H1 (cell line): Measurements from ENCODE around the gene CLDN9. TPM values are rescaled to one million over a fixed set of nuclear protein-coding genes. Genes with fewer than 3 reads are reported as not detected.

Experiments used
- CTCF ChIA-PET: fragments of 300-600 bp; sonication (Branson Sonifier 250); formaldehyde crosslinking; loops from one replicate; lab custom pipeline; 2021; ENCODE audit not compliant: partially characterized antibody; lab: Charles Lee
- POLR2A ChIA-PET: fragments of 300-600 bp; sonication (Branson Sonifier 250); formaldehyde crosslinking; loops from one replicate; lab custom pipeline; 2021; ENCODE audit warnings: inconsistent platforms; ENCODE audit not compliant: partially characterized antibody; lab: Charles Lee
- DNase-seq, 2 experiments: peaks; one replicate each; pipeline versions ENCODE4 v3.0.0 to v3.0.0-alpha.2; 2010 to 2022; ENCODE audit warnings: low spot score in 2 of 2, low read depth in 1 of 2, mixed read lengths in 1 of 2
- FAIRE-seq: peaks from 2 replicates; lab custom pipeline; 2011; peaks lifted over from hg19 to GRCh38; lab: Jason Lieb, UNC
- H2AFZ ChIP-seq: 2 replicates; pipeline ENCODE4 v1.8.1; 2012; ENCODE audit warnings: low read length, inconsistent platforms
- H2AK5ac ChIP-seq: 2 replicates; pipeline ENCODE4 v1.6.1; 2013; ENCODE audit warnings: low read depth, low read length
- H2BK120ac ChIP-seq: replicated peaks from 2 replicates; pipeline ENCODE3; 2013; ENCODE audit warnings: low read depth, low read length, inconsistent platforms
- H2BK12ac ChIP-seq: 2 replicates; pipeline ENCODE4 v1.6.1; 2013; ENCODE audit warnings: low read depth, low read length
- H2BK15ac ChIP-seq: 2 replicates; pipeline ENCODE4 v1.6.1; 2013; ENCODE audit warnings: low read length
- H2BK20ac ChIP-seq: 2 replicates; pipeline ENCODE4 v1.6.1; 2013; ENCODE audit warnings: low read length
- H2BK5ac ChIP-seq: 2 replicates; pipeline ENCODE4 v1.6.1; 2013; ENCODE audit warnings: low read depth, low read length
- H3K14ac ChIP-seq: 2 replicates; pipeline ENCODE4 v1.6.1; 2013; ENCODE audit warnings: inconsistent platforms; ENCODE audit not compliant: insufficient read length
- H3K18ac ChIP-seq: 2 replicates; pipeline ENCODE4 v1.6.1; 2013; ENCODE audit warnings: low read length; ENCODE audit errors: extremely low read depth
- H3K23ac ChIP-seq: 2 replicates; pipeline ENCODE4 v1.6.1; 2013; ENCODE audit warnings: inconsistent platforms; ENCODE audit not compliant: insufficient read length
- H3K23me2 ChIP-seq: 2 replicates; pipeline ENCODE4 v1.6.1; 2013; ENCODE audit warnings: low read depth, low read length
- H3K27ac ChIP-seq: 2 replicates; pipeline ENCODE4 v1.6.1; 2011; ENCODE audit warnings: low read depth, low read length, inconsistent platforms
- H3K27me3 ChIP-seq, 4 experiments: replicated peaks in 1 of 4; 1 replicate in 1 of 4; 2 replicates in 3 of 4; pipeline versions ENCODE4 v1.6.1 to v1.8.1; 2011 to 2013; ENCODE audit warnings: low read length in 3 of 4, mild to moderate bottlenecking in 3 of 4, inconsistent platforms in 2 of 4, mixed read lengths in 2 of 4, moderate library complexity in 1 of 4; ENCODE audit not compliant: control insufficient read depth in 3 of 4, insufficient read depth in 3 of 4; ENCODE audit errors: extremely low read depth in 1 of 4
- H3K36me3 ChIP-seq, 4 experiments: 2 replicates each; pipeline versions ENCODE4 v1.6.1 to v1.8.1; 2011 to 2013; ENCODE audit warnings: mild to moderate bottlenecking in 4 of 4, low read length in 3 of 4, moderate library complexity in 2 of 4, control low read depth in 1 of 4, inconsistent platforms in 1 of 4; ENCODE audit not compliant: insufficient read depth in 4 of 4, control insufficient read depth in 2 of 4
- H3K4ac ChIP-seq: replicated peaks from 2 replicates; pipeline ENCODE3; 2013; ENCODE audit warnings: low read length, low read depth, mixed read lengths, inconsistent platforms; ENCODE audit not compliant: insufficient read length
- H3K4me1 ChIP-seq, 4 experiments: replicated peaks in 1 of 4; 1 replicate in 1 of 4; 2 replicates in 3 of 4; pipeline versions ENCODE4 v1.6.1 to v1.8.1; 2011 to 2013; ENCODE audit warnings: low read length in 3 of 4, inconsistent platforms in 2 of 4, mixed read lengths in 1 of 4; ENCODE audit not compliant: insufficient read depth in 4 of 4, control insufficient read depth in 3 of 4
- H3K4me2 ChIP-seq, 2 experiments: 2 replicates each; pipeline versions ENCODE4 v1.6.1 to v1.8.1; 2011 to 2013; ENCODE audit warnings: low read depth in 2 of 2, low read length in 2 of 2, control low read depth in 1 of 2, inconsistent platforms in 1 of 2, mild to moderate bottlenecking in 1 of 2; ENCODE audit not compliant: insufficient read depth in 1 of 2
- H3K4me3 ChIP-seq, 4 experiments: fragments of 200-600, 300-600 bp in 1 of 4; sonication (generic), shearing (Covaris generic), sonication (Bioruptor Twin) in 1 of 4; 2 replicates each; pipeline versions ENCODE4 v1.5.1 to v1.8.1; 2011 to 2016; ENCODE audit warnings: low read length in 4 of 4, low read depth in 3 of 4, control low read depth in 2 of 4, inconsistent platforms in 2 of 4, mild to moderate bottlenecking in 2 of 4, mixed read lengths in 1 of 4, moderate library complexity in 1 of 4; ENCODE audit not compliant: insufficient read depth in 2 of 4; ENCODE audit errors: extremely low read depth in 1 of 4
- H3K56ac ChIP-seq: replicated peaks from 2 replicates; pipeline ENCODE3; 2013; ENCODE audit warnings: low read depth, mild to moderate bottlenecking, mixed read lengths, low read length, inconsistent platforms; ENCODE audit not compliant: insufficient read length
- H3K79me1 ChIP-seq: 2 replicates; pipeline ENCODE4 v1.6.1; 2013; ENCODE audit warnings: low read depth, low read length, control low read depth
- H3K79me2 ChIP-seq, 2 experiments: 2 replicates each; pipeline versions ENCODE4 v1.6.1 to v1.8.1; 2012 to 2013; ENCODE audit warnings: low read length in 2 of 2, mild to moderate bottlenecking in 2 of 2, inconsistent platforms in 1 of 2; ENCODE audit not compliant: insufficient read depth in 2 of 2, control insufficient read depth in 1 of 2
- H3K9ac ChIP-seq, 4 experiments: replicated peaks in 1 of 4; 1 replicate in 1 of 4; 2 replicates in 3 of 4; pipeline versions ENCODE4 v1.6.1 to v1.8.1; 2011 to 2013; ENCODE audit warnings: low read depth in 3 of 4, low read length in 3 of 4, control low read depth in 2 of 4, mild to moderate bottlenecking in 2 of 4, moderate library complexity in 2 of 4, inconsistent platforms in 1 of 4; ENCODE audit errors: extremely low read depth in 1 of 4
- H3K9me3 ChIP-seq, 2 experiments: 2 replicates each; pipeline versions ENCODE4 v1.6.1 to v1.8.1; 2012 to 2013; ENCODE audit warnings: mild to moderate bottlenecking in 2 of 2, moderate library complexity in 2 of 2, control low read depth in 1 of 2, inconsistent platforms in 1 of 2, low read depth in 1 of 2, low read length in 1 of 2, mixed read lengths in 1 of 2; ENCODE audit not compliant: insufficient read depth in 2 of 2
- H4K20me1 ChIP-seq, 2 experiments: replicated peaks in 1 of 2; 2 replicates each; pipeline versions ENCODE3 to v1.8.1; 2011 to 2013; ENCODE audit warnings: inconsistent platforms in 2 of 2, low read length in 2 of 2, mild to moderate bottlenecking in 1 of 2; ENCODE audit not compliant: insufficient read depth in 2 of 2, control insufficient read depth in 1 of 2
- H4K5ac ChIP-seq: 2 replicates; pipeline ENCODE4 v1.6.1; 2013; ENCODE audit warnings: low read length, low read depth, mixed read lengths, inconsistent platforms; ENCODE audit not compliant: insufficient read length
- H4K8ac ChIP-seq: 2 replicates; pipeline ENCODE4 v1.8.0; 2013; ENCODE audit warnings: mild to moderate bottlenecking, moderate library complexity, low read length, inconsistent platforms; ENCODE audit not compliant: insufficient read depth; ENCODE audit errors: extremely low read depth
- H4K91ac ChIP-seq: replicated peaks from 2 replicates; pipeline ENCODE3; 2013; ENCODE audit warnings: low read length, mixed read lengths, inconsistent platforms; ENCODE audit not compliant: insufficient read length
- BACH1 ChIP-seq: IDR thresholded peaks from 2 replicates; pipeline ENCODE4 v1.6.1; 2012; ENCODE audit warnings: low read length, improper control_type of control experiment
- CEBPB ChIP-seq: IDR thresholded peaks from 2 replicates; pipeline ENCODE4 v1.6.1; 2012; ENCODE audit warnings: low read depth, low read length
- CREB1 ChIP-seq: IDR thresholded peaks from 2 replicates; pipeline ENCODE4 v1.6.1; 2012; ENCODE audit warnings: inconsistent platforms
- FOSL1 ChIP-seq: IDR thresholded peaks from 2 replicates; pipeline ENCODE4 v1.6.1; 2011; ENCODE audit warnings: mild to moderate bottlenecking, low read depth, low read length, moderate library complexity; ENCODE audit not compliant: insufficient read depth
- GTF2F1 ChIP-seq: IDR thresholded peaks from 2 replicates; pipeline ENCODE4 v1.6.1; 2012; ENCODE audit warnings: low read depth, low read length, improper control_type of control experiment, borderline replicate concordance
- MAFK ChIP-seq: IDR thresholded peaks from 2 replicates; pipeline ENCODE4 v1.6.1; 2012; ENCODE audit warnings: low read depth, mild to moderate bottlenecking, improper control_type of control experiment, low read length
- POLR2AphosphoS5 ChIP-seq: IDR thresholded peaks from 2 replicates; pipeline ENCODE4 v1.6.1; 2011; ENCODE audit warnings: low read depth, low read length
- RBBP5 ChIP-seq: IDR thresholded peaks from 2 replicates; pipeline ENCODE4 v1.7.1; 2012; ENCODE audit warnings: low read depth, mild to moderate bottlenecking, inconsistent platforms, low read length, moderate library complexity, borderline replicate concordance
- SIN3A ChIP-seq, 2 experiments: IDR thresholded peaks in 1 of 2; conservative IDR thresholded peaks in 1 of 2; 2 replicates each; pipeline ENCODE4 v1.6.1; 2011 to 2012; ENCODE audit warnings: low read length in 2 of 2, improper control_type of control experiment in 1 of 2, low read depth in 1 of 2, mild to moderate bottlenecking in 1 of 2
- SP2 ChIP-seq: IDR thresholded peaks from 2 replicates; pipeline ENCODE4 v1.6.1; 2012; ENCODE audit warnings: mild to moderate bottlenecking, low read length, inconsistent platforms
- TAF1 ChIP-seq: IDR thresholded peaks from 2 replicates; pipeline ENCODE4 v1.6.1; 2011; ENCODE audit warnings: mild to moderate bottlenecking, low read depth, low read length
- WGBS, 2 experiments: shearing (Covaris generic) in 1 of 2; methylation state at CpG; one replicate each; pipeline versions ENCODE4 v1.1.6 to v1.1.7; 2013 to 2015; ENCODE audit warnings: low lambda C conversion rate in 2 of 2, mixed read lengths in 2 of 2, inconsistent platforms in 1 of 2, low coverage in 1 of 2, missing lambda C conversion rate in 1 of 2; ENCODE audit not compliant: insufficient replicate concordance in 2 of 2, insufficient coverage in 1 of 2, insufficient read length in 1 of 2; ENCODE audit errors: extremely low coverage in 1 of 2, missing lambda C conversion rate in 1 of 2; 5-methylcytosine and 5-hydroxymethylcytosine counted together
- polyA plus RNA-seq, 7 experiments: library from polyadenylated mRNA; depleted of rRNA in 3 of 7; stranded (reverse) in 5 of 7; unstranded in 2 of 7; fragments of >200 nt in 5 of 7; fragments of 200-250 nt in 2 of 7; gene quantifications; 1 replicate in 5 of 7; 2 replicates in 1 of 7; 4 replicates in 1 of 7; pipeline versions ENCODE4 v1.2.1 to v1.2.3, GENCODE V29; 2011 to 2013; ENCODE audit warnings: missing spikeins in 2 of 7, mixed read lengths in 2 of 7
- total RNA-seq: library from RNA; stranded (reverse); fragmentation: NEBNext Ultra II Directional; extraction: Animal tissue kit (Norgen Biotek cat#: 25700); gene quantifications from 2 replicates; pipeline ENCODE4 v1.2.1, GENCODE V29; 2021

The CLDN9 gene
- total and polyA plus RNA-seq, 2 of the 8 experiments (the other 6 are each of a cell fraction or from before 2014, with no cell fraction given), result 0.60 to 0.89 TPM

DNA sequence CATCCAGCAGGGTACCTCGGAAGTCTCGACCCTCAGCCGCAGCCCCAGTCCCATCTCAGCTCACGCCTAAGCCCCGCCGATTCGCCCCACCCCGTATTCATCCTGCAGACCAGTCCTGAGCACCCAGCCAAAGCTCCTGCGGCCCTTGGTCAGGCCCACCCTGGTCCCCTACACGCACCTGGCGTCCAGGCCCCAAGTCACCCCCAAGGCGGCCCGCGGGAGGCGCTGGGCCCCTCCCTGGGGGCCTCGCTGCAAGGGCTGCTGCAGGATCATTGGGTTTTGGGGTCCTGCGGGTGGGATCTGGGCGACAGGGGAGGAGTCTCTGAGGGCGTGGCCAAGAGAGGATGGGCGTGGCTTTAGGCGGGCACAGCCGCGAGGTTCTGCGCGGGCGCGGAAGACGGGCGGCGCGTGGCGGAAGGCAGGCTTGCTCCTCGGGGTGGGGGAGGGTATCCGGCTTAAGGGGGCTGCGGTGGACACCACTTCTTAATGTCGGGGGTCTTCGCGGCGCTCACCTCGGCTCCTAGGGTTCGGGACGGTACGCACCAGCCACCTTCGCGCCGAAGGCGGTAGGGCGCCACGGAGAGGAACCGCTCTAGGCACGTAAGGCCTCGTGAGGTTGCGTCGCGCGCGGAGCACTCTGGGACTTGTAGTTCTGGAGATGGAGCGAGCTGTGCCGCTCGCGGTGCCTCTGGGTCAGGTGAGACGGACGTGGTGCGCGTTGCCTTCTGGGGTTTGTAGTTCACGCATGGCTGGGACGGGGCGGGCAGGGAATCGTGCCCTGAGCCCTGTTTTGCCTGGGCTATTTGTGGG is 11.2 kb downstream of the CLDN9 start, which contains the start of the genes HCFC1R1 and THOC6:
Gene HCFC1R1, minus strand, starts transcription at position 274 of the 810 bp plus-strand sequence. Its CDS starts 1 bp downstream, at position 273.
Gene THOC6, plus strand, starts transcription at position 367 of the 810 bp plus-strand sequence. Its CDS starts 292 bp downstream, at position 659.
- H2BK5ac ChIP-seq, result peak within 1 kb of the TSS; percentile 97
- H3K23ac ChIP-seq, result no peak within 1 kb of the TSS
- no peaks in the 10 kb centered on the region for H3K27me3 ChIP-seq
- ChIA-PET CTCF (interaction anchor here (1.2 to 23.8 kb wide), 6 partner anchors 8 to 127 kb away, joined by 3 to 639 read pairs (median 4); partner anchors contain the start of gene CLDN9), POLR2A (interaction anchor here (0.8 to 35.7 kb wide), 14 partner anchors 5 to 147 kb away, joined by 3 to 1808 read pairs (median 24); partner anchors contain the start of genes BICDL2, CLDN6, CLDN9 and HCFC1R1)
- H3K4me3 ChIP-seq, result peak within 1 kb of the TSS; percentile 39 to 97 (median 94)
- peak within 1 kb of the TSS; percentile 83 for H4K5ac ChIP-seq
- H3K56ac ChIP-seq, result peak within 1 kb of the TSS; percentile 87
- H3K9ac ChIP-seq, result peak within 1 kb of the TSS; percentile 46 to 89 (median 70)
- no peak within 1 kb of the TSS for H2AFZ ChIP-seq
- 0 out of 2 replicates have a peak within 1 kb of the TSS, but pooled peaks have one; percentile 61 for H2BK20ac ChIP-seq
- peak within 1 kb of the TSS; percentile 94 for H3K27ac ChIP-seq
- peaks cover 0 to 19% (median 11%) of the 10 kb centered on the region in 4 experiments; a peak in 7 of 8 replicates for H3K36me3 ChIP-seq
- H4K91ac ChIP-seq, result peak within 1 kb of the TSS; percentile 94
- peaks cover 19% of the 10 kb centered on the region; the same call in 1 of the 2 replicates for H3K23me2 ChIP-seq
- H3K9me3 ChIP-seq, result no peaks in the 10 kb centered on the region
- peak within 1 kb of the TSS; percentile 75 for H3K4ac ChIP-seq
- FAIRE-seq (peak; percentile 90), DNase-seq (peak; percentile 97 to 98)
- H3K14ac ChIP-seq, result no peak within 1 kb of the TSS
- H3K79me2 ChIP-seq, result peaks cover 0 to 4% of the 10 kb centered on the region in 2 experiments; a peak in 1 of 4 replicates
- H3K18ac ChIP-seq, result peak within 1 kb of the TSS; percentile 93
- H4K8ac ChIP-seq, result peak within 1 kb of the TSS; percentile 94; the same call in 1 of the 2 replicates
- 2% methylated on average over 43 of the region's 69 CpGs; no CpG with 5 or more reads in 1 of the 2 experiments for WGBS, 2 experiments
- peaks cover 6 to 24% of the 10 kb centered on the region in 2 experiments for H4K20me1 ChIP-seq
- H3K4me1 ChIP-seq, result peaks cover 0 to 23% (median 20%) of the 10 kb centered on the region in 4 experiments; a peak in 6 of 7 replicates
- 0 out of 2 replicates have a peak within 1 kb of the TSS, but pooled peaks have one; percentile 94 for H2AK5ac ChIP-seq
- H2BK15ac ChIP-seq, result peak within 1 kb of the TSS; percentile 81; the same call in 1 of the 2 replicates
- H3K4me2 ChIP-seq, result peak within 1 kb of the TSS; percentile 83 to 88
- no peaks in the 10 kb centered on the region for H3K79me1 ChIP-seq
- peak within 1 kb of the TSS; percentile 96 for H2BK12ac ChIP-seq
- H2BK120ac ChIP-seq, result peak within 1 kb of the TSS; percentile 65
- TF ChIP-seq POLR2AphosphoS5 (peak; percentile 98), SP2 (no peak), CREB1 (peak; percentile 91), MAFK (no peak), GTF2F1 (peak; percentile 61; the same call in 1 of the 2 replicates), SIN3A (conservative IDR thresholded peaks at IDR 0.05 in 1 of 2, IDR thresholded peaks at IDR 0.05 in 1 of 2; ENCODE audit: low read depth in 1 of 2, low read length in 2 of 2) (peak; percentile 72 to 94; a peak in 2 of 4 replicates), RBBP5 (0 out of 2 replicates have a peak, but pooled peaks have one; percentile 74), FOSL1 (no peak), TAF1 (peak; percentile 72), CEBPB (0 out of 2 replicates have a peak, but pooled peaks have one; percentile 32), BACH1 (peak; percentile 59)
